Inferior parietal cortex (tissue), 1 donor: ENCODE results near the gene SLC25A39.
"Not testable (repeated sequence)": the region's sequence is repeated elsewhere in the genome, so short reads cannot be mapped to it uniquely, and the experiment has no call there.

Experiments used
- DNase-seq: peaks from one replicate; pipeline ENCODE4 v3.0.0-alpha.2; 2016; ENCODE audit errors: extremely low spot score

The SLC25A39 gene

DNA sequence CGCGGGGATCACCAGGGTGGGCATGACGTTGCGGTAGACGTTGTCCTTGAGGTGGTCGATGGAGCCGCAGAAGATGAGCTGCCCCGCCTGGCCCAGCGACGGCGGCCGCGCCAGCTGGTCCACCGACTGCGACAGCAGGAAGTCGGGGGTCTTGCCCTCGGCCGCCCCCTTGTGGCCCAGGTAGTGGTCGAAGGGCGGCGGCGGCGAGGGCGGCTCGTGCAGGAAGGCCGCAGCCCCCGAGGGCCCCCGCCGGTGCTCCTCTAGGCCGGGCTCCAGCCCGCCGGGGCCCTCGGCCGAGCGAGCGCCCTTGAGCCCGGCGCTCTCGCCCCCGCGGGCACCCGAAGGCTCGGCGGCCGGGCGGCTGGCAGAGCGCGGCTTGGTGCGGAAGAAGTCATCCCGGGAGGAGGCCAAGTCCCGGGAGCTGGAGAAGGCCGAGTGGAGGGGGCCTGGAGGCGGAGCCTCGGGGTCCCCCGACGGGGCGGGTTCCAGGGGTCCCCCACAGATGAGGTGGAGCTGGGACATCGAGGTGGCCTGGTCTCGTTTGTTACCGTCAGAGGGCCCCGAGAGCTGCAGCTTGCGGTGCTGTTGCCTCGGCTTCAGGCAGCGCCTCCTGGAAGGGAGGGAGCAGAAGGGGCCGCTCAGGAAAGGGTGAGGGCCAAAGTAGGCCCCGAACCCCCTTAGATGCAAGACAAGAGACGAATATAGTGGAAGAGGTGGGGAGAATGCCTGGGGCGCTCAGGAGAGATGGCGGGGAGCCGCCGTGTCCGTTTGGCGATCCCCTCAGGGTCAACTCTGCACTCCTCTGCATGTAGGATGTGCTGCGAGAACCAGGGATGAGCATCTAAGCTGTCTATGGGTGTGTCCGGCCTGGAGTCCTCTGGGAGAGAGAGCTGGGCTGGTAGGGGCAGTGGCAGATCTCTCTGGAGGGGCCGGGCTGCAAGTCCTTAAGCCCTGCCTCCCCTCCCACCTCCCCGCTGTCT is 30.2 kb upstream of the SLC25A39 start:
- DNase-seq, result no peak

DNA sequence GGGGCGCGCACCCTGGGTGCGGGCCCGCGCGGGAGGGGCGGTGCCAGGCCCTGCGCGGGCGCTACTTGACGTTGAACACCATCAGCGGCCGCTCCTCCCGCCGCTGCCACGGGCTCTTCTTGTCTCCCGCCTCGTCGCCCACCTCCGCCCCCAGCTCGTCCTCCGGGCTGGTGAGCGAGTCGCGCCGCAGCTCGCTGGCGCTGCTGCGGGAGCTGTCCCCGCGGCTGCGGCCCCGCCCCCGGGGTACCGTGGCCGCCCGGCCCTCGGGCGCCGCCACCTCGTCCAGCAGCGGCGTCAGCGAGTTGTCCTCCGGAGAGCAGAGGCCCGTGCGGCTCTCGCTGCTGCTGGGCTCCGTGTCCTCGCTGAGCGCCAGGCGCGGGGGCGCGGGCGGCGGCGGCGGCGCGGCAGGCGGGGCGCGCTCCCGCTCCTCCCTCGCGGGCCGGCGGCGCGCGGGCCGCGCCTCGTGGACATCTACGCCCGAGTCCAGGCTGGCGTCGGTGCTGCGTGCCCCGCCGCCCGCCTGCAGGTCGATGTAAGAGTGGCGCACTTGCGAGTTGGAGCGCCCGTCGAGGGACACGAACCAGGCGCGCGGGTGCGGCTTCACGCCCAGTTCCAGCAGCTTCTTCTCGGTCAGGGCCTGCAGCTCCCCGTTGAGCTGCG is 29.2 kb upstream of the SLC25A39 start:
- no peak for DNase-seq

- DNase-seq, result no peak
These were observed 28.4 kb upstream of the SLC25A39 start for GRCh38 chr17:44352828-44353671.

DNA sequence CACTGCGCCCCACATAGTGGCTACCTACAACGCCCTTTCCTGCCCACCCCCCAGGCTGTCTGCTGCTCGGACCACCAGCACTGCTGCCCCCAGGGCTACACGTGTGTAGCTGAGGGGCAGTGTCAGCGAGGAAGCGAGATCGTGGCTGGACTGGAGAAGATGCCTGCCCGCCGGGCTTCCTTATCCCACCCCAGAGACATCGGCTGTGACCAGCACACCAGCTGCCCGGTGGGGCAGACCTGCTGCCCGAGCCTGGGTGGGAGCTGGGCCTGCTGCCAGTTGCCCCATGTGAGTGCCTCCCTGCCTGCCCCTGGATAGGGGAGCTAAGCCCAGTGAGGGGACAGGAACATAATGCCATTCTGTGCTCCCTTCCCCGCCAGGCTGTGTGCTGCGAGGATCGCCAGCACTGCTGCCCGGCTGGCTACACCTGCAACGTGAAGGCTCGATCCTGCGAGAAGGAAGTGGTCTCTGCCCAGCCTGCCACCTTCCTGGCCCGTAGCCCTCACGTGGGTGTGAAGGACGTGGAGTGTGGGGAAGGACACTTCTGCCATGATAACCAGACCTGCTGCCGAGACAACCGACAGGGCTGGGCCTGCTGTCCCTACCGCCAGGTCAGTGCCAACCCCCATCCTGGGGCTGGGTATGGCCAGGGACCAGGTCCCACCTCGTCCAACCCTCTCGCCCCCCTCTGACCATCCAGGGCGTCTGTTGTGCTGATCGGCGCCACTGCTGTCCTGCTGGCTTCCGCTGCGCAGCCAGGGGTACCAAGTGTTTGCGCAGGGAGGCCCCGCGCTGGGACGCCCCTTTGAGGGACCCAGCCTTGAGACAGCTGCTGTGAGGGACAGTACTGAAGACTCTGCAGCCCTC is 27.6 kb upstream of the SLC25A39 start:
- DNase-seq, result no peak

- no peak for DNase-seq
These were observed 26.8 kb upstream of the SLC25A39 start for GRCh38 chr17:44351464-44351863.

- peak; percentile 69 for DNase-seq
These were observed 26.2 kb upstream of the SLC25A39 start for GRCh38 chr17:44350733-44351226.

DNA sequence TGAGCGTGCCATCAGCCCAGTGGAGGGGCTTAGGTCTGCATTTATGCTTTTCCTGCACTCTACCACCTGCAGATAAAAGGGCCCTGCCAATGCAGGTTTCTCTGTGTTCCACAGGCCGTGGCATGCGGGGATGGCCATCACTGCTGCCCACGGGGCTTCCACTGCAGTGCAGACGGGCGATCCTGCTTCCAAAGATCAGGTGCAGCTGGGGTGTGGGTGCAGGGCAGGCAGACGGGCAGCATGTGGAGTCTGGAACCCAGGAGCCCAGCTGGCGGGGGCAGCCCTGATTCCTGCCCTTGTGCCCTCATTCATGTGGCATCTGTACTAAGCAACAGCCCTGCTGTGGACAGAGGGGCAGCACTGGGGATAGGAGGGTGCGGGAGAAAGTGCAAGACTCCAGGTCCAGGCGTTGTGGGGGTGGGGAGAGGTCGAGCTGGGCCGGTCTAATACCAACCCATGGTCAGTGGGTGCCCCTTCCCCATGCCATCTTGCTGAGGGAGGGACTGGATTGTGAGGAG is 25.0 kb upstream of the SLC25A39 start:
- DNase-seq, result no peak

- no peak for DNase-seq
These were observed 24.4 kb upstream of the SLC25A39 start for GRCh38 chr17:44348988-44349364.

DNA sequence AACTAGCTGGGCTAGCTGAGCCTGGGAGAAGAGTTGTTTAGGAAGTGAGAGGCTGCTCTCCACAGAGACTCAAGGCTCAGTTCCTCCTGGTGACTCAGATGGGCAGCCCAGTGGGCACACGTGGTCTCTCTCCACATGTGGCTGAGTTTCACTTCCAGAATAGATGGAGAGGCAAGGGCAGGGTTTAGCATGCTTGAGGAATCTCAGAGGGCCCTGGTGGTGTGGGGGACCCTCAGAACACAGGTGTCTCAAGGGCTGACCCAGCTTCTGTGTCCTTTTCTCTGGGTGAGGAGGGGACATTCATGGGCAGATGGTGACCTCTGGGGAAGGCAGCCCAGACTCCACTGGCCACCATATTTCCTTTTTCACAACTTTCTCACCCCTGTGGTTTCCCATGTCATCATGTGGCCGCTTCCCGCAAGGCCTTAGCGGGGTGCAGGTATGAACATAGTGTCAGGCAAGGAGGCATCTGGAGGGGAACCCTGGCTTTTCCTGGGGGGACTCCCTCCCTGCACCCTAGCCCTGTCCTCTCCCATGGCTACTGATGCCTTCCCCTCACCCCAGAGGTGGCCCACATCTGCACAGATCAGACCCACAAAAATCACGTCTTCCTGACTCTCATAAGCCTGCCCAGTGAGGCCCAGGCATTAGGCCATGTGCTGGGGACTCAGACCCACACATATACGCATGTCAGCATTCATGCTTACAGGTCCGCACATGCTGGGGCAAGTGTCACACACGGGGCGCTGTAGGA is 23.8 kb upstream of the SLC25A39 start:
- peak; percentile 32 for DNase-seq

- DNase-seq, result not testable (repeated sequence)
These were observed 22.8 kb upstream of the SLC25A39 start for GRCh38 chr17:44347206-44348055.

GRCh38 chr17:44346064-44346844 is 21.6 kb upstream of the SLC25A39 start:
- no peak for DNase-seq

DNA sequence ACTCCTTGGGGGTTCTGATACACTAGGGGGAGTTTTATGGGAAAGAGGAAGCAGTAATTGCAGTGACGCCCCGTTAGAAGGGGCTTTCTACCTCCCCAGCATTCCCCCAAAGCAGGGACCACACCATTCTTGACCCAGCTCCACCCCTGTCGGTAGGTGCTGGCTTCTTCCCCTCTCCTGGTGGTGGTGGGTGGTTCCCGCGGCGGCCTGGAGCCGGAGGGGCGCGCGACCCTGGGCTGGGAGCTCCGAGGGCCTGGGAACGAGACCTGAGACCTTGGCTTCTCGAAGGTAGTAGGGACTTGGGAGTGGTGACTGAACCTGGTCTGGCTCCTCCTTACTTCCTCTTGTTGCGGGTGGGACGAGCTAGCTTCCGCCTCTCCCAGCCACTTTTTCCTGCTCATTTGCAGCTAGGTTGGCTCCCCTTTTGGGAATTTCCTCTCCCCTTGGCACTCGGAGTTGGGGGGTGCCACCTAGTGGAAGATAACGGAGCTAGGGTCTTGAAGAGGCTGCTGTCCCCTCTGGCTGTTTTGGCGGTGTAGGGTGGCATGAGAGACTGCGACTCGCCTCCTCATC is 20.9 kb upstream of the SLC25A39 start:
- peak; percentile 73 for DNase-seq

GRCh38 chr17:44344939-44345453 is 20.4 kb upstream of the SLC25A39 start, which contains the start of gene GRN:
TSS of gene GRN (plus strand) at chr17:44345302. CDS start at chr17:44349165, 3,863 bp downstream.
- DNase-seq, result peak; percentile 99

DNA sequence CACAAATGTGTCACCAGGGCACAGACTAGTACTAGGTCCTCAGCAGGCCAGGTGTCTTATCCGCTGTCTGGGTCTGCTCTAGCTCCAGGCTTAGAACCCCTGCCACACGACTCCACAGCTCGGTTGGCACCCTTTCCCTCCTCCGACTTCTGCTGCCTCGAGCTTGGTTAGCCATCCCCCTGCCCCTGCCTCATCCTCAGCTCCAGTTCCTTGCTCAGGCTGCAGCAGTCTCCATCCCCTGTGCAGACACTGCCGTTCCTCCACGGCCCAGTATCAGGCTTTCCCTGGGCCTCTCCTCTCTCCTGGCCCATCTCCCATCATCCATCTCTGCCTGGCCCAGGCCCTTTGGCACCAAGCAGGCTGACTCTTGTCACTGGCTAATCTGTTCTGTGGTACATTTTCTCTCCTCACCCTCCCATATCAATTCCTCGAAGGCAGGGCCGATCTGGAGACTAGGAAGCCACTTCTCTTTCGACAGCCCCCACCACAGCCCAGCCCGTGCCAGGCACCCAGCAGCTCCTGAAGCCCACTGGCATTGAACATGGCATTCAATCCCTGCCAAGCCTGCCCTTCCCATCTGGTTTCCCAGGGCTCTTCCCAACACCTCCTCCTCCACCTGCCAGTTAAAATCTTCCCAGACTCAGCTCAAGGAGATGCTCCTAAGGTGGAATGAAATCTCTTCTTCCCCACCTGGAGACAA is 19.0 kb upstream of the SLC25A39 start:
- no peak for DNase-seq

GRCh38 chr17:44340553-44340952 is 15.9 kb upstream of the SLC25A39 start:
- not testable (repeated sequence) for DNase-seq

- DNase-seq, result no peak
These were observed 14.1 kb upstream of the SLC25A39 start for GRCh38 chr17:44338702-44339101.

DNA sequence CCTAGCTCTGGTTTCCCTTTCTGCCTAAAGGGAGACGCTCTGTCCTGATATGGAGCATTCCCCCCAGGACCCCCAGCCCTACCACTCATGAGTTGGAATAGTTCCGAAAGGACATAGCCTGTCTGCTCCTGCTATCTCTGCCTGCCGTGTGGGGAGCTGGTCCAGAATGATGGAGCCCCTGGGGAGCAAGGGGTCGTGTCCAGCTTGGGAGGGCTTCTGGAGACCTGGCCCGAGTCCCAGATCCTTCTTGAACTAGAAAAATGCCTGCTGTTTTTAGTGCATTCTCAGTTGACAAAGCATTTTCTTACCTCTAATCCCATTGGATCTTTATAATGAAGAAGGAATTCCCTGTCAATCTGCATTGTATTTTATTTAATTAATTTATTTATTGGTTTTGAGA is 11.3 kb upstream of the SLC25A39 start:
- DNase-seq, result no peak
